HEK293 (cell line): ENCODE data around the gene RMC1.

ENCODE experiments used
- FEZF1 ChIP-seq: fragments of 450-650 bp; formaldehyde crosslinking; IDR thresholded peaks from 2 replicates; pipeline ENCODE4 v1.5.1; 2016; ENCODE audit warnings: missing biosample characterization, missing genetic modification characterization
- KLF1 ChIP-seq: fragments of 450-650 bp; formaldehyde crosslinking; IDR thresholded peaks from 2 replicates; pipeline ENCODE4 v1.5.1; 2016; ENCODE audit warnings: missing biosample characterization, missing genetic modification characterization
- SCRT1 ChIP-seq: fragments of 450-650 bp; formaldehyde crosslinking; IDR thresholded peaks from 2 replicates; pipeline ENCODE4 v1.5.1; 2016; ENCODE audit warnings: missing biosample characterization, missing genetic modification characterization, borderline replicate concordance
- SCRT2 ChIP-seq: fragments of 450-650 bp; formaldehyde crosslinking; IDR thresholded peaks from 2 replicates; pipeline ENCODE4 v1.5.1; 2016; ENCODE audit warnings: missing biosample characterization, missing genetic modification characterization
- SP2 ChIP-seq: fragments of 450-650 bp; formaldehyde crosslinking; IDR thresholded peaks from 2 replicates; pipeline ENCODE4 v1.5.1; 2016; ENCODE audit warnings: missing biosample characterization, missing genetic modification characterization
- YY1 ChIP-seq: fragments of 450-650 bp; formaldehyde crosslinking; IDR thresholded peaks from 2 replicates; pipeline ENCODE4 v1.5.1; 2018; ENCODE audit warnings: missing biosample characterization, missing genetic modification characterization
- ZEB2 ChIP-seq: fragments of 450-650 bp; formaldehyde crosslinking; IDR thresholded peaks from 2 replicates; pipeline ENCODE4 v1.5.1; 2016; ENCODE audit warnings: missing biosample characterization, missing genetic modification characterization
- ZNF133 ChIP-seq: fragments of 450-650 bp; formaldehyde crosslinking; IDR thresholded peaks from 2 replicates; pipeline ENCODE4 v1.5.1; 2016; ENCODE audit warnings: missing biosample characterization, missing genetic modification characterization
- ZNF175 ChIP-seq: fragments of 450-650 bp; formaldehyde crosslinking; IDR thresholded peaks from 2 replicates; pipeline ENCODE4 v1.5.1; 2016; ENCODE audit warnings: missing biosample characterization, missing genetic modification characterization
- ZNF2 ChIP-seq: fragments of 450-650 bp; formaldehyde crosslinking; IDR thresholded peaks from 2 replicates; pipeline ENCODE4 v1.5.1; 2016; ENCODE audit warnings: missing biosample characterization, missing genetic modification characterization
- ZNF449 ChIP-seq: fragments of 450-650 bp; formaldehyde crosslinking; IDR thresholded peaks from 2 replicates; pipeline ENCODE4 v1.5.1; 2017; ENCODE audit warnings: missing biosample characterization, mild to moderate bottlenecking, missing genetic modification characterization, moderate library complexity
- ZNF660 ChIP-seq: fragments of 450-650 bp; IDR thresholded peaks from 2 replicates; pipeline ENCODE4 v1.5.1; 2018; ENCODE audit warnings: missing biosample characterization, mild to moderate bottlenecking, missing genetic modification characterization
- TF ChIP-seq, protein P1 (sequence below): fragments of 450-650 bp; formaldehyde crosslinking; IDR thresholded peaks from 2 replicates; pipeline ENCODE4 v1.5.1; 2016; ENCODE audit warnings: missing biosample characterization, missing genetic modification characterization

DNA sequence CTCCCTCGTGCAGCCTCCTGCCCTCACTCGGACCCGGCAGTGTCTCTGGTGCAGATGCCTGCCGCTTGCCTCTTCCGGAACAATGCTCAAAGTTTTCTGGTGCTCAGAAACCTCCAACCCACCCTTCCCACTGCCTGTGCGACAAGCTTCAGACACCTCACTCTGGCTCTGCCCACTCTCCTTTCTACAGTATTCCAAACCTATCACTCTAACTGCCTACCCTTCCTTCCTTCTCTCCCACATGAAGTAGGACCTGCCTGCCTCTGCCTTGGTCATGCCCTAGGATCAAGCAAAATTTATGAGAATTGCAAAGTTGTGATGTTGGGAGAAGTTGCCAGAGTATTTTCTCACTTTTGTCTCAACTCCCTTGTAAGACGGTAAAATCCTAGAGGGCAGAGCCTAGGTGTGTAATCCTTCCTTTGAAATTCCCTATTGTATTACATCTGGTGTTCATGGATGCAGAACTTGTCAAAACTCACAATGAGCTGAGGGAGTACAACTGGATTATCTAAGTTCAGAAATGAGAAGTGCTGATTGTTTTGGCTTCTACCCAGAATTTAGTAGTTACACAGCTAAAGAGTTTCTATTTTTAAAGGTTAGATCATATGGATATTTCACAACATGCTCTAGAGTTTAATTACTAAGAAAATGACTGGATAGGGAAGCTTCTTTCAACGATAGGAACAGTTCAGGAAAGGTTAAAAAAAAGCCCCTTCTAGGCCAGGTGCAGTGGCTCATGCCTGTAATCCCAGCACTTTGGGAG is 75.8 kb downstream of the RMC1 start:
- no peak for TF ChIP-seq SP2
- no peak for TF ChIP-seq ZNF449 (tag by site-specific recombination)
- TF ChIP-seq KLF1 (tag by site-specific recombination), result no peak
- no peak for TF ChIP-seq ZNF660 (tag by site-specific recombination)
- TF ChIP-seq, protein P1, sequence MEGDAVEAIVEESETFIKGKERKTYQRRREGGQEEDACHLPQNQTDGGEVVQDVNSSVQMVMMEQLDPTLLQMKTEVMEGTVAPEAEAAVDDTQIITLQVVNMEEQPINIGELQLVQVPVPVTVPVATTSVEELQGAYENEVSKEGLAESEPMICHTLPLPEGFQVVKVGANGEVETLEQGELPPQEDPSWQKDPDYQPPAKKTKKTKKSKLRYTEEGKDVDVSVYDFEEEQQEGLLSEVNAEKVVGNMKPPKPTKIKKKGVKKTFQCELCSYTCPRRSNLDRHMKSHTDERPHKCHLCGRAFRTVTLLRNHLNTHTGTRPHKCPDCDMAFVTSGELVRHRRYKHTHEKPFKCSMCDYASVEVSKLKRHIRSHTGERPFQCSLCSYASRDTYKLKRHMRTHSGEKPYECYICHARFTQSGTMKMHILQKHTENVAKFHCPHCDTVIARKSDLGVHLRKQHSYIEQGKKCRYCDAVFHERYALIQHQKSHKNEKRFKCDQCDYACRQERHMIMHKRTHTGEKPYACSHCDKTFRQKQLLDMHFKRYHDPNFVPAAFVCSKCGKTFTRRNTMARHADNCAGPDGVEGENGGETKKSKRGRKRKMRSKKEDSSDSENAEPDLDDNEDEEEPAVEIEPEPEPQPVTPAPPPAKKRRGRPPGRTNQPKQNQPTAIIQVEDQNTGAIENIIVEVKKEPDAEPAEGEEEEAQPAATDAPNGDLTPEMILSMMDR, result no peak
- TF ChIP-seq YY1 (tag by site-specific recombination), result no peak
- TF ChIP-seq ZNF133 (tag by site-specific recombination), result no peak
- TF ChIP-seq SCRT2 (tag by site-specific recombination), result no peak
- TF ChIP-seq FEZF1, result no peak
- no peak for TF ChIP-seq ZNF175 (tag by site-specific recombination)
- no peak for TF ChIP-seq ZNF2 (tag by site-specific recombination)
- peak; percentile 34; the same call in 1 of the 2 replicates for TF ChIP-seq ZEB2 (tag by site-specific recombination)
- no peak for TF ChIP-seq SCRT1 (tag by site-specific recombination)
